HCT116 (cell line): Measurements from ENCODE around the gene FOXB1.

Source experiments
- POLR2A ChIP-seq: IDR thresholded peaks from 2 replicates; pipeline ENCODE4 v1.7.0; 2011; ENCODE audit warnings: borderline replicate concordance; ENCODE audit not compliant: insufficient read depth, insufficient read length; ENCODE audit errors: extremely low read depth
- POLR2AphosphoS5 ChIP-seq: IDR thresholded peaks from 2 replicates; pipeline ENCODE4 v1.6.1; 2011; ENCODE audit warnings: mild to moderate bottlenecking, low read depth, low read length, moderate library complexity
- YY1 ChIP-seq: IDR thresholded peaks from 2 replicates; pipeline ENCODE4 v1.6.1; 2011; ENCODE audit warnings: low read length, low read depth, moderate library complexity, mild to moderate bottlenecking; ENCODE audit not compliant: insufficient replicate concordance; ENCODE audit errors: extremely low read depth
- ZNF274 ChIP-seq: fragments of 200-500 bp; sonication (Bioruptor generic); IDR thresholded peaks from 2 replicates; pipeline ENCODE4 v1.6.1; 2014; ENCODE audit warnings: mild to moderate bottlenecking, low read depth, low read length, inconsistent platforms

- no peak for TF ChIP-seq ZNF274
- TF ChIP-seq YY1: no peak
- no peak for TF ChIP-seq POLR2A
- no peak for TF ChIP-seq POLR2AphosphoS5
These were observed 6.9 kb upstream of the FOXB1 start for GRCh38 chr15:59997070-59997701.
